Forelimb muscle (tissue), 1 donor: ENCODE results near the gene MCM3AP. TPM values are rescaled to one million over a fixed set of nuclear protein-coding genes. Genes with fewer than 3 reads are reported as not detected.

Experiments used
- DNase-seq: peaks from one replicate; pipeline ENCODE4 v3.0.0-alpha.2; 2013; ENCODE audit warnings: low read depth
- polyA plus RNA-seq: library from polyadenylated mRNA; unstranded; fragments of 120-200 nt; gene quantifications from one replicate; pipeline ENCODE4 v1.2.1, GENCODE V29; 2013; ENCODE audit not compliant: insufficient read length

Gene MCM3AP
- polyA plus RNA-seq, 1 donor: 58.9 TPM

GRCh38 chr21:46273341-46273740 lies 12.1 kb downstream of the MCM3AP start:
- no peak for DNase-seq

- no peak for DNase-seq
These were observed 15.9 kb downstream of the MCM3AP start for GRCh38 chr21:46269466-46269865.

- no peak for DNase-seq
These were observed 17.0 kb downstream of the MCM3AP start for GRCh38 chr21:46268371-46268770.

- no peak for DNase-seq
These were observed 18.5 kb downstream of the MCM3AP start for GRCh38 chr21:46266946-46267345.

- DNase-seq: no peak
These were observed 19.5 kb downstream of the MCM3AP start for GRCh38 chr21:46265736-46266525.

GRCh38 chr21:46264690-46265144 lies 20.7 kb downstream of the MCM3AP start:
- DNase-seq: no peak

- DNase-seq: no peak
These were observed 21.2 kb downstream of the MCM3AP start for GRCh38 chr21:46264046-46264689.

GRCh38 chr21:46256501-46256994 lies 28.9 kb downstream of the MCM3AP start:
- no peak for DNase-seq

- no peak for DNase-seq
These were observed 29.6 kb downstream of the MCM3AP start for GRCh38 chr21:46255758-46256337.

GRCh38 chr21:46255166-46255565 lies 30.2 kb downstream of the MCM3AP start:
- no peak for DNase-seq

GRCh38 chr21:46254208-46254975 lies 31.0 kb downstream of the MCM3AP start:
- DNase-seq: no peak

- DNase-seq: no peak
These were observed 31.7 kb downstream of the MCM3AP start for GRCh38 chr21:46253610-46254124.

- no peak for DNase-seq
These were observed 32.6 kb downstream of the MCM3AP start for GRCh38 chr21:46252840-46253239.

GRCh38 chr21:46250146-46250725 lies 35.2 kb downstream of the MCM3AP start:
- DNase-seq: no peak

GRCh38 chr21:46248827-46249226 lies 36.6 kb downstream of the MCM3AP start:
- DNase-seq: no peak

- DNase-seq: no peak
These were observed 37.0 kb downstream of the MCM3AP start for GRCh38 chr21:46248422-46248782.

- DNase-seq: no peak
These were observed 37.6 kb downstream of the MCM3AP start for GRCh38 chr21:46247699-46248421.

- DNase-seq: no peak
These were observed 39.1 kb downstream of the MCM3AP start for GRCh38 chr21:46246345-46246744.

GRCh38 chr21:46245213-46245915 lies 40.0 kb downstream of the MCM3AP start:
- no peak for DNase-seq

GRCh38 chr21:46244602-46245001 lies 40.8 kb downstream of the MCM3AP start:
- DNase-seq: no peak
